Measurements from ENCODE around the gene IMPDH2.

GRCh38 chr3:49032646-49033304, 3.6 kb upstream of the IMPDH2 start:
- no peak for TF ChIP-seq CTCF (IDR thresholded peaks at IDR 0.05)
- no peak for TF ChIP-seq POLR2A (IDR thresholded peaks at IDR 0.05)

All from transverse colon (tissue), 3 donors.